GM19372 (cell line): ENCODE data around the gene OLFM1.

Experiments used
- ATAC-seq: cut with Tn5 transposase; IDR thresholded peaks from one replicate; pipeline ENCODE4 v1.9.1; 2021; ENCODE audit warnings: mild to moderate bottlenecking, low read depth, moderate library complexity; ENCODE audit not compliant: unreplicated experiment

OLFM1 gene

GRCh38 chr9:135087899-135088347 is 455 bp downstream of the OLFM1 start:
- no peak for ATAC-seq

DNA sequence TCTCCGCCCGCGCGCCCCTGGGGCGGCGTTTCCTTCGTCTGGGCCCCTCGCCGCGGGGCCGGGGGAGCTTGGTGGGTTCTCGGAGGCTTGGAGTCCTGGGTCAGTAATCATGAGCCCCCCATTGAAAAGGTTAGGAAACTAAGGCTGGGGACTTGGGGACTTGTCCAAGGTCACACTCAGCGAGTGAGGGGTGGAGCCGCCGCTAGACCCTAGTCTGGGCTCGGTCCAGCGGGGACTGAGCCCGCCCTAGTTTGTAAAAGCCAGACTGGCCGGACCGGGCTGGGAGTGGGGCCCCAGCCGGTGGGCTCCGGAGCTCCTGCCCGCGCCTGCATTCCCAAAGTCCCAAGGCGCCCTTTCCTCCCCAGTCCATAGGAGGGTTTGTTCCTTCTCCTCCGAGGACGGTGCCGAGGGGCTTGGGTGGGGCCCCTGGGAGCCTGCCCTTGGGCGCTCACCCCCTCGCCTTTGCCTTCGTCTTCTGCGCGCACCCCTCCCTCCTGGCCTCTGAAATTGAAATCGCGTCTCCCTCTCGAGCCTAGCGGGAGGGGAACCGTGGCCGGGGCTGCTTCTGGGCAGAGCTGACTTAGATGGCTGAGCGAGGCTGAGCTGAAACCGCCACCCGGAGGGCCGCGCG is 995 bp downstream of the OLFM1 start:
- no peak for ATAC-seq

DNA sequence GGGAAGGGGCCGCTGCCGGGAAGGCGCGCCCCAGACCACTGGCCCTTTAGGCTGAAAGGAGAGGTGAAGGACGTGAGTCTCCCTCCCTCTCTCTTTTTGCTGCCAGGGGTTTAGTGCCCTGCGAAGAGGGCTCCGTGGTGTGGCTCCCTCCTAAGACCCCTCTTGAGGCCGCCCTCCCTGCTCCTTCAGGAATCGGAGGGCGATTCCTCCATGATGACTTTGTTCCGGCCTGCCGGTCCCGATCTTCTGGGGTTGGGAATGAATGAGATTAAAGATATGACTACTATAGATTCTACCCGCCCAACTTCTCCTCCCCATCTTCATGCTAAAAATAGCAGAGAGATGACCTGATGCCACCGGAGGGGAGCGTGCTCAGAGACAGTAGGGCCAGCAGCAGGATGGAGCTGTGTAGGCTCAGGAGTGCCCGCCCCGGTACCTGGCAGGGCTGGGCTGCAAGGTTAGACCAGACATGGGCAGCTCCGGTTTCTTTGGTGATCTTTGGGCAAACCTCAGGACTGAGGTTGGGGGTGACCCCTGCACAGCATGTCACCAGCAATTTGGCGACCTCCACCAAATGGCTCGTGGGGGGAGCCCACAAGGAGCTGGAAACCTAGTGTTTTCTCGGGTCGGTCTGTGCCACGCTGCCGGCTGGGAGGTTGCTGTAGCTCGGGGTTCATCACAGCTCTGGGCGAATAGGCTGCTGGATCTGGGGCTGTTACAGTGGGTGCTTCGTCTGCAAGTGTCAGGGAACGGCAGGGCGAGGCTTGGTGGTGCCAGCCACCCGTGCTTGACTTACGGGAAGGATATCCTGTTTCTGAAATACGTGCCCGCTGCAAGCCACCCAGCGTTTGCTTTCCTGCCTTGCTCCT is 1.7 kb downstream of the OLFM1 start:
- no peak for ATAC-seq

DNA sequence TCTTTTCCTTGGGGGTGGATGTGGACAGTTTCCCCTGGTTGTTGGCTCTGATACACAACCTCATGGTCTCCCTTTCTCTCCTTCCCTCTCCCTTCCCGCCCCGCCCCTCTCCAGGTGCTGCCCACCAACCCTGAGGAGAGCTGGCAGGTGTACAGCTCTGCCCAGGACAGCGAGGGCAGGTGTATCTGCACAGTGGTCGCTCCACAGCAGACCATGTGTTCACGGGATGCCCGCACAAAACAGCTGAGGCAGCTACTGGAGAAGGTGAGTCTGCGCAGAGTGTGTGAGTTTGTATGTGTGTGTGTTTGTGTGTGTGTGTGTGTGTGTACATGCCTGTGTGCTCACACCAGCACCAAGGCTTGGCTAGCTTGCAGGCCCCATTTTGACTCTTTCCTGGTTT is 2.6 kb downstream of the OLFM1 start:
- no peak for ATAC-seq

- no peak for ATAC-seq
Observed at GRCh38 chr9:135090547-135090946, 3.1 kb downstream of the OLFM1 start.

DNA sequence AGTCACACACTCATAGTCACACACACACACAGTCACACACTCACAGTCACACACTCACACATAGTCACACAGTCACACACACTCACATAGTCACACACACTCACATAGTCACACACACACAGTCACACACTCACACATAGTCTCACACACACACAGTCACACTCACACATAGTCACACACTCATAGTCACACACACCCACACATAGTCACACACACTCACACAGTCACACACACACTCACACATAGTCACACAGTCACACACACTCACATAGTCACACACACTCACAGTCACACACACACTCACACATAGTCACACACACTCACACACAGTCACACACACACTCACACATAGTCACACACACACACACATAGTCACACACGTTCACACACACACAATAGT is 4.1 kb downstream of the OLFM1 start:
- ATAC-seq: no peak

- no peak for ATAC-seq
Observed at GRCh38 chr9:135093111-135093510, 5.6 kb downstream of the OLFM1 start.

- no peak for ATAC-seq
Observed at GRCh38 chr9:135093911-135094584, 6.6 kb downstream of the OLFM1 start.

DNA sequence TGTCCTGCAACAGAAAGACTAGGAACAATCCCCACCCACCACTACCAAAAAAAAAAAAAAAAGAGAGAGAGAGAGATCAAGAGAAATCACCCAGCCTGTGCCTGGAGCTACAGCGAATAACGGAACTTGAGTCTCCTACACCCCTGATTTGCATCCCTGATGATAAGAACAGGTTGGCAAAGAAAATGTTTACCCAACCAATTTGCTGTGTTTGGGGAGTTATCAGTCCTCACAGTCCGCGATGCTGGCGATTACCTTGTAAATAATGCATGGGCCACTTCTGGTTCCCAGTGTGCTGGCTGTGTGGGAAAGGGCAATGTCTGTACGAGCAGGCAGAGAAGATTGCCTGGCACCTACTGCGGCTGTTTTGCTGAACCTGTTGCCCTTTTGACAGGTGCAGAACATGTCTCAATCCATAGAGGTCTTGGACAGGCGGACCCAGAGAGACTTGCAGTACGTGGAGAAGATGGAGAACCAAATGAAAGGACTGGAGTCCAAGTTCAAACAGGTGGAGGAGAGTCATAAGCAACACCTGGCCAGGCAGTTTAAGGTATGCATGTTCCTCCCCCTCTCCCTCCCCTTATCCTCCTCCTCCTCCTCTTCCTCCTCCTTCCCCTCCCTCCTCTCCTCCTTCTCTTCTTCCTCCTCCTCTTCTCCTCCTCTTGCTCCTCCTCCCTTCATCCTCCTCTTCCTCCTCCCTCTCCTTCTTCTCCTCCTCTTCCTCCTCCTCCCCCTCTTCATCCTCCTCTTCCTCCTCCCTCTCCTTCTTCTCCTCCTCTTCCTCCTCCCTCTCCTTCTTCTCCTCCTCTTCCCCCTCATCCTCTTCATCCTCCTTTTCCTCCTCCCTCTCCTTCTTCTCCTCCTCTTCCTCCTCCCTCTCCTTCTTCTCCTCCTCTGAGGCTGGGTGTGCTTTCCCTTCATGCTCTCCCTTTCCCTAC is 8.3 kb downstream of the OLFM1 start:
- no peak for ATAC-seq

DNA sequence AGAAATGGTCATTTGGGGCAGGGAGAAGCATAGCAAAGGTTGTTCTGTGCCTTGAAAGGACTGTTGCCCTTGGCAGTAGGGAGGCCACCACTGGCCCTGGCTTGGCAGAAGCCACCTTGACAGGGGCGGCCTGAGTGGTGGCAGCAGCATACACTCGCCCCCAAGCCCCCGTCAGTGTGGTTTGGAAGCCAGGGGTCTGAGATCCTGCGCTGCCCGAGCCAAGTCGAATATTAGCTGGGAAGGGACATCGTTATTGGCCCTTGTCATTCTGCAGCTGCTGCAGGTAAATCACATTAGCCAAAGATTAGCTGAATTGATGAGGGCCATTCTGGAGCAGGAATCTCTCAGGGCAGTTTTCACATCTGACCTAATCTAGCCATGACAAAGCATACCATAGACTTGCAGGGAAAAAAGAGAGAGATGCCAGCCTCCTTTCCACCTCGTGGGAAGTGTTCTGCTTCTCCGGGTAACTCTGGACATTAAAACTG is 9.0 kb downstream of the OLFM1 start:
- ATAC-seq: no peak

- no peak for ATAC-seq
Observed at GRCh38 chr9:135098400-135099105, 11.1 kb downstream of the OLFM1 start.

DNA sequence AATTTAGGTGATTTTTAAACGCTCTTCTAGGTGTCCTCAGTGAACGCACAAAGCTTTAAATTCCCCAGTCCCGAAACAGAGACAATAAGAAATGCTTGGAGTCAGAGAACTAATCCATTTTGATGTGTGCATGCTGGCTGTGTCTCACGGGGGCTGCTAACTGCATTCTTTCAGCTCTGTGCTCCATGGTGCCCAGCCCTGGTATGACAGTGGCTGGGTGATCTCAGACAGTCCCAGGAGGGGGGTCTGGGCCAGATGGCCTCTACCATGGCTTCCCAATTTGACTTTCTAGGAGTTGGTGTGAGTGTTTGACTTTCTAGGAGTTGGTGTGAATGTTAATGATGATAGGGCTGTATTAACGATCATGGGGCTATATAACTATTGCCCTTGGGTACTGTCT is 12.1 kb downstream of the OLFM1 start:
- no peak for ATAC-seq

DNA sequence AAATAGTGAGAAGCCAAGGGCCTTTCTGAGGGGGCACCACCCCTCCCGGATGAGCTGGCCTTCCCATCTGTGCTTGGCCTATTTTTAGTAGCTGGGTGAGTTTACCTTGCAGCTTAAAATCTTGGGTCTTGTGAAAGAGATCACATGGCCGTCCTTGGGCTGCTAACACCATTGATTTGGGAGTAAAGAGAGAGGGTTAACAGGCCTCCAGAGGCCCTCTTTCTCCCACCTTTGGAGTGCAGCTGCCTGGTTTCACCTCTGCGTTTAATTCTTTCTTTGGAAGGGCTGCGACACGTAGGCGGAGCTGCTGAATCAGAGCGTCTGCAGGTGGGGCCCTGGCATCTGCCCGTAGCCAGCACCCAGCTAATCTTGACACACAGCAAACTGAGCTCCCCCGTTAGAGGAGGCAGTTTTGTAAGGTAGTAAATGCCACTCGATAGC is 12.8 kb downstream of the OLFM1 start:
- no peak for ATAC-seq

DNA sequence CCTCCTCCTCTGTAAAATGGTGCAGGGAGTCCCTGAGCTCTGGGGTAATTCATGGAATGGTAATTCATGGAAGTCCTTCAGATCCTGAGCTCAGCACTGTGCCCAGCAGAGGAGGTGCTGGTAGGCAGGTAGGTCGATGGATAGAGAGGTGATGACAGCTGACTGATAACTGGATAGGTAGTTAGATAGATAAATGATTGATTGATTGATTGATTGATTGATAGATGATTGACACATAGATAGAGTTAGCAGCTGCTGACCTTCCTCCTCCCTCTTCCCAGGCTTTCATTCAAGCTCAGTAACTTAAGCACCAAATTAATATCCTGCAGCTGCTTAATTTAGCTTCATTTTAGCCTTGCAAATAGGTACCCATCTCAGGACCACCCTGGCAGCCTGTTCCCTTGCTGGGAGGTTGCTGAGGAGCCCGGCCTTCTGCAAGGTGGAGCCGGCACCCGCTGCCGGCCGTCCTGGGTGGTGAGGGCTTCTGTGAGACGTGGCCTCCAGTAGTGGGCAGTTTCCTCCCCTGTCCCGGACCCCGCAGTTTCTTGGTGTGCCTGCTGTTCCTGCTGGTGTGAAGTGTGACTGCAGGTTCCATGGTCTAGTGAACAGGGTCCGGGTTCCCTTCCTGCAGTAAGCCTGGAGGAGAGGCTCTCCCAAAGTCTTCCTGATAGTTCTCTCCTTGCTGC is 13.4 kb downstream of the OLFM1 start:
- no peak for ATAC-seq

- ATAC-seq: no peak
Observed at GRCh38 chr9:135101486-135101885, 14.0 kb downstream of the OLFM1 start.

- no peak for ATAC-seq
Observed at GRCh38 chr9:135101926-135102325, 14.5 kb downstream of the OLFM1 start.

GRCh38 chr9:135102331-135102730 is 14.9 kb downstream of the OLFM1 start:
- ATAC-seq: no peak

- ATAC-seq: no peak
Observed at GRCh38 chr9:135103001-135103446, 15.6 kb downstream of the OLFM1 start.
